GM13977 (cell line): ENCODE measurements around the gene SPATA24.

ENCODE experiments used
- DNase-seq: peaks from one replicate; pipeline ENCODE4 v3.0.0; 2012; ENCODE audit warnings: low spot score
- in situ Hi-C: fragments of 300-500 bp; cut with MboI; formaldehyde crosslinking; loops from one replicate; pipeline ENCODE4 v1.12.0; 2022; ENCODE audit warnings: low sequenced_read_pairs, low pct_unique_long_range_greater_than_20kb, mixed read lengths, inconsistent platforms; ENCODE audit not compliant: unreplicated experiment
- TF ChIP-seq, protein P1 (sequence below): IDR thresholded peaks from 2 replicates; pipeline ENCODE4 v1.5.1; 2012; ENCODE audit warnings: mild to moderate bottlenecking, control low read depth; ENCODE audit not compliant: insufficient read depth; ENCODE audit errors: extremely low read depth, missing control alignments

Gene SPATA24

DNA sequence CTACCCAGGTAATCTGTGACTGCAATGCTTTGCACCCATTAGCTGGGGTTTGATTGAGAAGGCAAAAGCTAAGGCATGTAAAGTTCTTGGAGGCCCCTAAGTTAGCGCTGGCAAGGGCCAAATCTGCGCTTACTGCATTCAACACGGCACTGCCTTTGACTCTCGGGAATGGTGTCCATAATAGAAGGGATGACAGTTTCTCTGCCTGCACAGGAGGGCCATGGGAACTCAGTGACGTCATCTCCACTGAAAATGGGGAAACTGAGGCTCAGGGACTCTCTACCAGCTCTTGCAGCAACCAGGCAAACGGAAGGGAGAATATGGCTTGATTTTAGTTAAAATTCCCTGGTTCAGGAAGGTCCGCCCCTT, 487 bp downstream of the SPATA24 start:
- in situ Hi-C loops, result no loop called here
- TF ChIP-seq, protein P1, sequence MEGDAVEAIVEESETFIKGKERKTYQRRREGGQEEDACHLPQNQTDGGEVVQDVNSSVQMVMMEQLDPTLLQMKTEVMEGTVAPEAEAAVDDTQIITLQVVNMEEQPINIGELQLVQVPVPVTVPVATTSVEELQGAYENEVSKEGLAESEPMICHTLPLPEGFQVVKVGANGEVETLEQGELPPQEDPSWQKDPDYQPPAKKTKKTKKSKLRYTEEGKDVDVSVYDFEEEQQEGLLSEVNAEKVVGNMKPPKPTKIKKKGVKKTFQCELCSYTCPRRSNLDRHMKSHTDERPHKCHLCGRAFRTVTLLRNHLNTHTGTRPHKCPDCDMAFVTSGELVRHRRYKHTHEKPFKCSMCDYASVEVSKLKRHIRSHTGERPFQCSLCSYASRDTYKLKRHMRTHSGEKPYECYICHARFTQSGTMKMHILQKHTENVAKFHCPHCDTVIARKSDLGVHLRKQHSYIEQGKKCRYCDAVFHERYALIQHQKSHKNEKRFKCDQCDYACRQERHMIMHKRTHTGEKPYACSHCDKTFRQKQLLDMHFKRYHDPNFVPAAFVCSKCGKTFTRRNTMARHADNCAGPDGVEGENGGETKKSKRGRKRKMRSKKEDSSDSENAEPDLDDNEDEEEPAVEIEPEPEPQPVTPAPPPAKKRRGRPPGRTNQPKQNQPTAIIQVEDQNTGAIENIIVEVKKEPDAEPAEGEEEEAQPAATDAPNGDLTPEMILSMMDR, result no peak
- DNase-seq, result no peak

DNA sequence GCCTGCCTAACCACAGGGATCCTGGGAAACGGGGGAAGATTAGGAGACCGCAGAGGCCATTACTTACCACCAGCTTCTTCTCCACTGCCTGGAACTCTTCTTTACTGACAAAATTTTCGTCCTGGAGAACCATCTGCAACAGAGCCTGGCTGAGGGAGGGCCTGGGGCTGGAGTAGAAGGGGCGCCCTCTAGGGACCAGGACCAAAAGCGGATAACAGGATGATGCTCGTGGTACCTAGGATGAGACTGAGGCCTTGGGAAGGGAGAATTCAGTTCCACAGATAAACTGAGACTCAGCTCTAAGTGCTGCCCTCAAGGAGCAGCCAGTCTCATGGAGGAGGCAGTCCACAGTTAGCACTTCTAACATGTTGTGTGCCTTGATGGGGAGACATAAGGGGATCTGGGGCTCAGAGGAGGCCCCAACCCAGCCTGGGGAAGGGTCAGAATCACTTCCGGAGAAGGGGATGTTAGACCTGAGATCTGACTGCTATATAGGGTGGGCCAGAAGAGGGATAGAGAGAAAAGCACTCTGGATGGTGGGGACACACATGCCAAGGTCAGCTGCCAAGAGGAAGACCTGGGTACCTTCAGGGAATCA, 1.2 kb downstream of the SPATA24 start:
- DNase-seq, result no peak
- TF ChIP-seq, protein P1, result peak; percentile 71
- in situ Hi-C loops, result no loop called here

DNA sequence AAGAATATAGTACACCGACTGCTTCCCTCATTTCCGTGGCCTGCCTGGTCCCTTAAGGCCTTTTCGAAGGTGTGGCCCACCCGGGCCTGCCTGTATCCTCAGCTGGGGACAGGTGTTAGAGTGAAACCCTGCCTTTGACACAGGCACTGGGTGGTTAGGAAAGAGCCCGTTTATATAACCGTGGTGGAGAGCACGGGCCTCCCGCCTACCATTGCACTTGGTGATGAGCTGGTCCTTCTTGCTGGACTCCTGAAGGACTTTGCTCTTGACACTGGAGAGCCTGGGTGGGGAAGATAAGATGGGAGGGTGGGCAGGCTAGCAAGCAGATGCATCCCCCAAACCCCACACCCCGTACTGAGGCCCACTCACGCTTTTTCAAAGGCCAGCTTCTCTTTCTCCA, 2.3 kb downstream of the SPATA24 start:
- TF ChIP-seq, protein P1, result no peak
- in situ Hi-C loops, result no loop called here
- DNase-seq, result no peak

DNA sequence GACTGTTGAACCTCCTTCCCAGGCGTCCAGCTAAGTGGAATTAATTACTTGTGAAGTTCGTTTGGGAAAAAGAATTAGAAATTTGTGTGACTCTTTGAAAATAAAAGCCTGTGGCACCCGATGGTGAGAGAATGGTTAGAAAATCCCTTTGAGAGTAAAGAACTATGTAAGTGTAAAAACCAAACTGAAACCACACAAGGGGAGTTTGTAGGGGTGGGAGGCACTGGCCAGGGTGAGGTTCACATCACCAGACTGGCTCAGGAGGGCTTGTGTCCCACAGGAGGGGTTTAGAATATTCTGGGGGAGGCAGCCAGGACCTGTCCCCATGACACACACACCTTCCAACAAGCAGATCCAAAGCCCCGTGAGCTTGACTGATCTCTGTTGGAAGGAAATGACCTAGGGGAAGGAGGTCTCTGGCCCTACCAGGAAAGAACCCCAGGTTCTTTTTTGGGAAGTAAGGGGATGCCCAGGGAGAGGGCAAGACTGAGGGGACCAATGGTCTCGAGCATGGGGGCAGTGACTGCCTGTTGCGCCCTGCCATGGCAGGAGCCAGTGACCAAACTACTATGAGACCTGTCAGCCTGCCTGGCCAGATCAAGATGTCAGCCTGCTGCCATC, 4.3 kb downstream of the SPATA24 start:
- TF ChIP-seq, protein P1, result no peak
- in situ Hi-C loops, result no loop called here
- DNase-seq, result peak; percentile 86

DNA sequence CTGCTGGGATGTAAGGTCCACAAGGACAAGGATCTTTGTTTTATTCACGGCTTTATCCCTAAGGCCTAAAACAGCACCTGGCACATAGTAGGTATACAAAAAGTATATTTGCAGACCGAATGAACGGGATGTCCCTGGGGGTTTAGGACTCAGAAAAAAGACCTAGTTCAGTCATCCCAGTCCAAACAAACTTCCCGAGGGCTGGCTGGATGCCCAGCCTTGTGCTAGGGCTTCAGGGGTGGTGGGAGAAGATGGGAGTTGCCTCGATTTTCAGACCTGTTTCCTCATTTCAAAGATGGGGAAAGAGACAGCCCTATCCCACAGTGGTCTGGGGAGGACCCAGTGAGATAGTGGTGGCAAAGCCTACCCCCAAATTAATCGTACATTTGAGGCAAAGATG, 6.0 kb downstream of the SPATA24 start:
- in situ Hi-C loops, result no loop called here
- no peak for DNase-seq
- TF ChIP-seq, protein P1, result no peak

DNA sequence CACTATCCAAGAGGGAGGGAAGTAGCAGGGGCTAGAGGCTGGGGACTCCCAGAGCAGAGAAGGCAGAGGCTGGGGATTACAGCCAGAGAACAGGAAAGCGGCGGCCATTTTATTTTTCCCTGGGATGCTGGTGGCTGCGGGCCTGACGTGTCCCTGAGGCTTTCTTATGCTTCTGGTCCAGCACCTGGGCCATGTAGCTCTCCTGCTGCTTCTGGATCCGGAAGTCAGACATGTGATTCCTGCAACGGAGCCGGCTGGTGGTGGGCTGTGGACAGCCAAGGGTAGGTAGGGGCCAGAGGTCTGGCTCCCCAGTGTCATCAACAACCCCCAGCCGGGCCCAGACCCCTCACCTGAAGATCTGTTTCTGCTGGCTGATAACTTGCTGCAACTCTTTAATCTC, 7.2 kb downstream of the SPATA24 start:
- DNase-seq, result no peak
- in situ Hi-C loops, result no loop called here
- TF ChIP-seq, protein P1, result no peak
